ENCODE results near the gene CNPY1. TPM values are rescaled to one million over a fixed set of nuclear protein-coding genes. Genes with fewer than 3 reads are reported as not detected.

The CNPY1 gene
- total RNA-seq, 1 experiment from 2014 or later, result not detected

- Histone ChIP-seq H3K9me3 (ENCODE audit: control insufficient read depth, insufficient read depth, low read depth, low read length) (no peaks in the 10 kb centered on the region), H3K4me3 (ENCODE audit: low read depth in 2 of 2, low read length in 2 of 2) (peak overlapping the region; percentile 19 to 28), H3K4me1 (ENCODE audit: control insufficient read depth, insufficient read depth, low read length) (no peaks in the 10 kb centered on the region; the same call in 1 of the 2 replicates), H3K36me3 (ENCODE audit: control insufficient read depth, insufficient read depth, low read length) (no peaks in the 10 kb centered on the region), H3K27ac (ENCODE audit: low read length) (no peak overlapping the region), H3K27me3 (ENCODE audit: control insufficient read depth, insufficient read depth, low read length) (peaks cover 7% of the 10 kb centered on the region; the same call in 1 of the 2 replicates)
- DNase-seq (ENCODE audit: low read depth, low spot score) (no peak), ATAC-seq (peak; percentile 65)
- ChIA-PET POLR2A (no interaction called here), CTCF (no interaction called here)
- TF ChIP-seq SIN3A (IDR thresholded peaks at IDR 0.05; ENCODE audit: borderline replicate concordance, insufficient read depth, low read depth, low read length), result no peak
- 0 out of 2 replicates have a peak, but pooled peaks have one; percentile 35 for TF ChIP-seq TCF7L2 (IDR thresholded peaks at IDR 0.05; ENCODE audit: low read depth, low read length)
- no peak for TF ChIP-seq POLR2AphosphoS5 (IDR thresholded peaks at IDR 0.05; ENCODE audit: low read depth, low read length)
- no peak for TF ChIP-seq CTCF (IDR thresholded peaks at IDR 0.05)
- TF ChIP-seq REST (IDR thresholded peaks at IDR 0.05; ENCODE audit: insufficient read depth in 1 of 2, low read depth in 2 of 2, low read length in 1 of 2), result no peak
- intact Hi-C loops (cut with micrococcal nuclease; ENCODE audit: unreplicated experiment), result no loop called here
- in situ Hi-C loops (cut with HindIII; ENCODE audit: low pct_unique_long_range_greater_than_20kb, low sequenced_read_pairs), result no loop called here
- BruUV-seq (replicated peaks), result no TSS peak
Observed at GRCh38 chr7:155467846-155468784, 78.2 kb downstream of the CNPY1 start.

- Histone ChIP-seq H3K4me3 (ENCODE audit: low read depth in 2 of 2, low read length in 2 of 2) (no peak overlapping the region), H3K36me3 (ENCODE audit: control insufficient read depth, insufficient read depth, low read length) (no peaks in the 10 kb centered on the region), H3K4me1 (ENCODE audit: control insufficient read depth, insufficient read depth, low read length) (no peaks in the 10 kb centered on the region; the same call in 1 of the 2 replicates), H3K27me3 (ENCODE audit: control insufficient read depth, insufficient read depth, low read length) (peaks cover 5% of the 10 kb centered on the region; the same call in 1 of the 2 replicates), H3K9me3 (ENCODE audit: control insufficient read depth, insufficient read depth, low read depth, low read length) (no peaks in the 10 kb centered on the region), H3K27ac (ENCODE audit: low read length) (no peak overlapping the region)
- TF ChIP-seq POLR2AphosphoS5 (IDR thresholded peaks at IDR 0.05; ENCODE audit: low read depth, low read length) (no peak), SIN3A (IDR thresholded peaks at IDR 0.05; ENCODE audit: borderline replicate concordance, insufficient read depth, low read depth, low read length) (no peak), REST (IDR thresholded peaks at IDR 0.05; ENCODE audit: insufficient read depth in 1 of 2, low read depth in 2 of 2, low read length in 1 of 2) (no peak), TCF7L2 (IDR thresholded peaks at IDR 0.05; ENCODE audit: low read depth, low read length) (no peak), CTCF (IDR thresholded peaks at IDR 0.05) (no peak)
- BruUV-seq (replicated peaks), result no TSS peak
- in situ Hi-C loops (cut with HindIII; ENCODE audit: low pct_unique_long_range_greater_than_20kb, low sequenced_read_pairs), result no loop called here
- ATAC-seq (no peak), DNase-seq (ENCODE audit: low read depth, low spot score) (no peak)
- CTCF ChIA-PET, result no interaction called here
- POLR2A ChIA-PET, result no interaction called here
- intact Hi-C loops (cut with micrococcal nuclease; ENCODE audit: unreplicated experiment), result no loop called here
Observed at GRCh38 chr7:155466814-155467733, 79.3 kb downstream of the CNPY1 start.

All from Panc1 (cell line).